ENCODE data around the gene TSPAN5. TPM values are rescaled to one million over a fixed set of nuclear protein-coding genes. Genes with fewer than 3 reads are reported as not detected.
A peak's percentile ranks its signal among the peaks of the same experiment; 100 is the strongest.

The TSPAN5 gene
- total RNA-seq, 1 experiment from 2014 or later: 18.5 TPM

- no TSS peak for BruUV-seq (replicated peaks)
- H3K4me1 Mint-ChIP-seq (ENCODE audit: insufficient read depth, unreplicated experiment): peaks cover 31% of the 10 kb centered on the region
- no peak overlapping the region for H3K4me3 Mint-ChIP-seq (ENCODE audit: unreplicated experiment)
- no peaks in the 10 kb centered on the region for H3K9me3 Mint-ChIP-seq (ENCODE audit: unreplicated experiment)
- intact Hi-C loops (cut with micrococcal nuclease): loop anchor here (5.0 kb wide), 1 partner anchor 180 kb away; no protein-coding TSS in a partner anchor
- H3K36me3 Mint-ChIP-seq (ENCODE audit: insufficient read depth, unreplicated experiment): peaks cover 4% of the 10 kb centered on the region
- ChIA-PET CTCF (interaction anchor here (2.3 kb wide), 1 partner anchor 195 kb away, joined by 9 read pairs; no protein-coding TSS in a partner anchor), POLR2A (interaction anchor here (0.6 to 1.0 kb wide), 3 partner anchors 26 to 267 kb away, joined by 3 to 4 read pairs (median 4); partner anchors contain the start of gene EIF4E)
- TF ChIP-seq CTCF (IDR thresholded peaks at IDR 0.05; ENCODE audit: unreplicated experiment): no peak
- DNase-seq (ENCODE audit: unreplicated experiment): no peak
- H3K27me3 Mint-ChIP-seq (ENCODE audit: insufficient read depth, unreplicated experiment): no peaks in the 10 kb centered on the region
- peak overlapping the region; percentile 20 for H3K27ac Mint-ChIP-seq (ENCODE audit: low read depth, unreplicated experiment)
Measured at GRCh38 chr4:98662626-98663225, 4.3 kb upstream of the TSPAN5 start.

GRCh38 chr4:98662055-98662453 is 3.6 kb upstream of the TSPAN5 start:
- BruUV-seq (replicated peaks): no TSS peak
- H3K27ac Mint-ChIP-seq (ENCODE audit: low read depth, unreplicated experiment): peak overlapping the region; percentile 36
- CTCF ChIA-PET: interaction anchor here (2.3 kb wide), 1 partner anchor 194 kb away, joined by 9 read pairs; no protein-coding TSS in a partner anchor
- no peak overlapping the region for H3K4me3 Mint-ChIP-seq (ENCODE audit: unreplicated experiment)
- no peak for TF ChIP-seq CTCF (IDR thresholded peaks at IDR 0.05; ENCODE audit: unreplicated experiment)
- peaks cover 34% of the 10 kb centered on the region for H3K4me1 Mint-ChIP-seq (ENCODE audit: insufficient read depth, unreplicated experiment)
- POLR2A ChIA-PET: interaction anchor here (0.6 to 1.2 kb wide), 8 partner anchors 13 to 799 kb away, joined by 3 to 4 read pairs (median 3); partner anchors contain the start of gene EIF4E
- peaks cover 4% of the 10 kb centered on the region for H3K36me3 Mint-ChIP-seq (ENCODE audit: insufficient read depth, unreplicated experiment)
- H3K27me3 Mint-ChIP-seq (ENCODE audit: insufficient read depth, unreplicated experiment): no peaks in the 10 kb centered on the region
- H3K9me3 Mint-ChIP-seq (ENCODE audit: unreplicated experiment): no peaks in the 10 kb centered on the region
- intact Hi-C loops (cut with micrococcal nuclease): loop anchor here (5.0 kb wide), 1 partner anchor 180 kb away; no protein-coding TSS in a partner anchor
- DNase-seq (ENCODE audit: unreplicated experiment): no peak

GRCh38 chr4:98661371-98662054 is 3.1 kb upstream of the TSPAN5 start:
- peak overlapping the region; percentile 36 for H3K27ac Mint-ChIP-seq (ENCODE audit: low read depth, unreplicated experiment)
- intact Hi-C loops (cut with micrococcal nuclease): loop anchor here (2.0 to 5.0 kb wide), 2 partner anchors 179 to 401 kb away; partner anchors contain the start of gene RAP1GDS1
- peaks cover 34% of the 10 kb centered on the region for H3K4me1 Mint-ChIP-seq (ENCODE audit: insufficient read depth, unreplicated experiment)
- H3K4me3 Mint-ChIP-seq (ENCODE audit: unreplicated experiment): no peak overlapping the region
- POLR2A ChIA-PET: interaction anchor here (0.6 to 2.2 kb wide), 8 partner anchors 13 to 800 kb away, joined by 3 to 9 read pairs (median 3); partner anchors contain the start of gene EIF4E
- H3K36me3 Mint-ChIP-seq (ENCODE audit: insufficient read depth, unreplicated experiment): peaks cover 4% of the 10 kb centered on the region
- BruUV-seq (replicated peaks): no TSS peak
- no peaks in the 10 kb centered on the region for H3K9me3 Mint-ChIP-seq (ENCODE audit: unreplicated experiment)
- peak; percentile 41 for DNase-seq (ENCODE audit: unreplicated experiment)
- H3K27me3 Mint-ChIP-seq (ENCODE audit: insufficient read depth, unreplicated experiment): no peaks in the 10 kb centered on the region
- CTCF ChIA-PET: interaction anchor here (0.6 to 2.3 kb wide), 2 partner anchors 144 to 194 kb away, joined by 5 to 9 read pairs; no protein-coding TSS in a partner anchor
- TF ChIP-seq CTCF (IDR thresholded peaks at IDR 0.05; ENCODE audit: unreplicated experiment): no peak

All from MCF 10A (cell line).